ENCODE measurements around the gene PNLIPRP2. TPM values are rescaled to one million over a fixed set of nuclear protein-coding genes. Genes with fewer than 3 reads are reported as not detected.

The PNLIPRP2 gene
- polyA plus RNA-seq, 2 of the 4 experiments (the other 2 are of a cell fraction), result 0.09 TPM; not detected in 1

DNA sequence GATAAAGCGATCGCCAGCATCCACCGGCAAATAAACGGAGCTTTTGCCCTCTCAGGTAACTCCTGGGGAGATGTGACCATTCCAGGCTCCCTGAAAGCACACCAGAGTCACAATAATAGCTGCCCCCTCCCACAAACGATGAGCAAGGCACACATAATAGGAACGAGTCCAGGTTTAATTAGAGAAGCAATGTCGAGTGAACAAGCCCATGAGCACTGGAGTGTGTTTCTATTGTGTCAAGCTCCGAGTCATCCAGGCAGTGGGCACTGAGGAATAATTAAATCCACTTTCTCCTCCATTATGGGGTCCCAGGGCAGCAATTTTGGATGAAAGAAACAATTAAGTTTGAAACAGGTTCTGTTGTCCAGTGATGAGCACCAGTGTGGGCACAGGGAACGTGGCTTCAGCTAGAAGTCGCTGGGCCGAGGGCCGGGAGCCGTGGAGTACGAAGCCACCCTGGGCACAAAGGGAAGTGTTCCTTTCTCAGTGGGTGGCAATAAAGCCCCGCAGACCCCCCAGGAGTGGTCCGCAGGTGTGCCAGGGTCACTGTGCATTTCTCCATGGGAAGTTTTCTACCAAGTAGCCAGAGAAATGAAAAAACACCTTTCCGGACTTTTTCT is 12.0 kb downstream of the PNLIPRP2 start:
- POLR2A ChIA-PET, result no interaction called here
- TF ChIP-seq, protein P1, sequence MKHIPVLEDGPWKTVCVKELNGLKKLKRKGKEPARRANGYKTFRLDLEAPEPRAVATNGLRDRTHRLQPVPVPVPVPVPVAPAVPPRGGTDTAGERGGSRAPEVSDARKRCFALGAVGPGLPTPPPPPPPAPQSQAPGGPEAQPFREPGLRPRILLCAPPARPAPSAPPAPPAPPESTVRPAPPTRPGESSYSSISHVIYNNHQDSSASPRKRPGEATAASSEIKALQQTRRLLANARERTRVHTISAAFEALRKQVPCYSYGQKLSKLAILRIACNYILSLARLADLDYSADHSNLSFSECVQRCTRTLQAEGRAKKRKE (CRISPR knock-in tag; IDR thresholded peaks at IDR 0.05; ENCODE audit: low read depth), result no peak
- TF ChIP-seq CBX2 (IDR thresholded peaks at IDR 0.05; ENCODE audit: borderline replicate concordance, low read depth) (no peak), RAD21 (conservative IDR thresholded peaks at IDR 0.05 in 1 of 2, IDR thresholded peaks at IDR 0.05 in 1 of 2) (no peak), TP53 (CRISPR knock-in tag; IDR thresholded peaks at IDR 0.05) (no peak), HDAC2 (IDR thresholded peaks at IDR 0.05) (no peak), CBX8 (IDR thresholded peaks at IDR 0.05) (no peak), ZFP36 (IDR thresholded peaks at IDR 0.05; ENCODE audit: borderline replicate concordance, partially characterized antibody) (no peak), JUN (IDR thresholded peaks at IDR 0.05) (no peak), TFCP2L1 (CRISPR knock-in tag; IDR thresholded peaks at IDR 0.05) (no peak), SREBF2 (IDR thresholded peaks at IDR 0.05) (no peak), FOSB (CRISPR knock-in tag; IDR thresholded peaks at IDR 0.05) (no peak), ZC3H11A (IDR thresholded peaks at IDR 0.05) (no peak), FOSL2 (IDR thresholded peaks at IDR 0.05) (no peak), FOSL2 (CRISPR knock-in tag; IDR thresholded peaks at IDR 0.05) (no peak), POLR2AphosphoS2 (conservative IDR thresholded peaks at IDR 0.05; ENCODE audit: low read length) (no peak), RARB (CRISPR knock-in tag; IDR thresholded peaks at IDR 0.05) (no peak), MAFK (IDR thresholded peaks at IDR 0.05; ENCODE audit: partially characterized antibody) (no peak), BHLHE40 (IDR thresholded peaks at IDR 0.05; ENCODE audit: low read depth, low read length) (no peak)
- TF ChIP-seq, protein P2, sequence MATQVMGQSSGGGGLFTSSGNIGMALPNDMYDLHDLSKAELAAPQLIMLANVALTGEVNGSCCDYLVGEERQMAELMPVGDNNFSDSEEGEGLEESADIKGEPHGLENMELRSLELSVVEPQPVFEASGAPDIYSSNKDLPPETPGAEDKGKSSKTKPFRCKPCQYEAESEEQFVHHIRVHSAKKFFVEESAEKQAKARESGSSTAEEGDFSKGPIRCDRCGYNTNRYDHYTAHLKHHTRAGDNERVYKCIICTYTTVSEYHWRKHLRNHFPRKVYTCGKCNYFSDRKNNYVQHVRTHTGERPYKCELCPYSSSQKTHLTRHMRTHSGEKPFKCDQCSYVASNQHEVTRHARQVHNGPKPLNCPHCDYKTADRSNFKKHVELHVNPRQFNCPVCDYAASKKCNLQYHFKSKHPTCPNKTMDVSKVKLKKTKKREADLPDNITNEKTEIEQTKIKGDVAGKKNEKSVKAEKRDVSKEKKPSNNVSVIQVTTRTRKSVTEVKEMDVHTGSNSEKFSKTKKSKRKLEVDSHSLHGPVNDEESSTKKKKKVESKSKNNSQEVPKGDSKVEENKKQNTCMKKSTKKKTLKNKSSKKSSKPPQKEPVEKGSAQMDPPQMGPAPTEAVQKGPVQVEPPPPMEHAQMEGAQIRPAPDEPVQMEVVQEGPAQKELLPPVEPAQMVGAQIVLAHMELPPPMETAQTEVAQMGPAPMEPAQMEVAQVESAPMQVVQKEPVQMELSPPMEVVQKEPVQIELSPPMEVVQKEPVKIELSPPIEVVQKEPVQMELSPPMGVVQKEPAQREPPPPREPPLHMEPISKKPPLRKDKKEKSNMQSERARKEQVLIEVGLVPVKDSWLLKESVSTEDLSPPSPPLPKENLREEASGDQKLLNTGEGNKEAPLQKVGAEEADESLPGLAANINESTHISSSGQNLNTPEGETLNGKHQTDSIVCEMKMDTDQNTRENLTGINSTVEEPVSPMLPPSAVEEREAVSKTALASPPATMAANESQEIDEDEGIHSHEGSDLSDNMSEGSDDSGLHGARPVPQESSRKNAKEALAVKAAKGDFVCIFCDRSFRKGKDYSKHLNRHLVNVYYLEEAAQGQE (IDR thresholded peaks at IDR 0.05), result no peak
- TF ChIP-seq, protein P3, sequence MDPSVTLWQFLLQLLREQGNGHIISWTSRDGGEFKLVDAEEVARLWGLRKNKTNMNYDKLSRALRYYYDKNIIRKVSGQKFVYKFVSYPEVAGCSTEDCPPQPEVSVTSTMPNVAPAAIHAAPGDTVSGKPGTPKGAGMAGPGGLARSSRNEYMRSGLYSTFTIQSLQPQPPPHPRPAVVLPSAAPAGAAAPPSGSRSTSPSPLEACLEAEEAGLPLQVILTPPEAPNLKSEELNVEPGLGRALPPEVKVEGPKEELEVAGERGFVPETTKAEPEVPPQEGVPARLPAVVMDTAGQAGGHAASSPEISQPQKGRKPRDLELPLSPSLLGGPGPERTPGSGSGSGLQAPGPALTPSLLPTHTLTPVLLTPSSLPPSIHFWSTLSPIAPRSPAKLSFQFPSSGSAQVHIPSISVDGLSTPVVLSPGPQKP (IDR thresholded peaks at IDR 0.05; ENCODE audit: low read depth, low read length), result no peak
- TF ChIP-seq, protein P4, sequence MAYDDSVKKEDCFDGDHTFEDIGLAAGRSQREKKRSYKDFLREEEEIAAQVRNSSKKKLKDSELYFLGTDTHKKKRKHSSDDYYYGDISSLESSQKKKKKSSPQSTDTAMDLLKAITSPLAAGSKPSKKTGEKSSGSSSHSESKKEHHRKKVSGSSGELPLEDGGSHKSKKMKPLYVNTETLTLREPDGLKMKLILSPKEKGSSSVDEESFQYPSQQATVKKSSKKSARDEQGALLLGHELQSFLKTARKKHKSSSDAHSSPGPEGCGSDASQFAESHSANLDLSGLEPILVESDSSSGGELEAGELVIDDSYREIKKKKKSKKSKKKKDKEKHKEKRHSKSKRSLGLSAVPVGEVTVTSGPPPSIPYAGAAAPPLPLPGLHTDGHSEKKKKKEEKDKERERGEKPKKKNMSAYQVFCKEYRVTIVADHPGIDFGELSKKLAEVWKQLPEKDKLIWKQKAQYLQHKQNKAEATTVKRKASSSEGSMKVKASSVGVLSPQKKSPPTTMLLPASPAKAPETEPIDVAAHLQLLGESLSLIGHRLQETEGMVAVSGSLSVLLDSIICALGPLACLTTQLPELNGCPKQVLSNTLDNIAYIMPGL (CRISPR knock-in tag; IDR thresholded peaks at IDR 0.05; ENCODE audit: borderline replicate concordance), result no peak
- Histone ChIP-seq H3K4me1 (0 out of 3 replicates have a peak, but pooled peaks cover 3% of the 10 kb centered on the region), H3K4me3 (no peak overlapping the region), H3K4me2 (no peak overlapping the region), H3K27ac (no peak overlapping the region), H3K9me3 (no peaks in the 10 kb centered on the region)
- 70% methylated on average over 17 of the region's 17 CpGs for WGBS (ENCODE audit: missing lambda C conversion rate)
- DNase-seq (ENCODE audit: low read depth in 1 of 2, low spot score in 1 of 2), result no peak
- no peak for ATAC-seq
- FAIRE-seq, result no peak
- CTCF ChIA-PET, result interaction anchor here (1.3 to 1.8 kb wide), 3 partner anchors 49 to 164 kb away, joined by 4 to 6 read pairs (median 5); no protein-coding TSS in a partner anchor

Data from A549 (cell line).